Renal cortical epithelial cell (primary cell): ENCODE measurements around the gene TMEM121. TPM values are rescaled to one million over a fixed set of nuclear protein-coding genes. Genes with fewer than 3 reads are reported as not detected.
A peak's percentile ranks its signal among the peaks of the same experiment; 100 is the strongest.

Source experiments
- DNase-seq: peaks from one replicate; pipeline ENCODE4 v3.0.0-alpha.2; 2011; ENCODE audit warnings: low read depth
- total RNA-seq: library from RNA; depleted of rRNA; stranded (reverse); fragments of >200 nt; gene quantifications from 2 replicates; pipeline ENCODE4 v1.2.3, GENCODE V29; 2014

Gene TMEM121
- total RNA-seq, 1 donor from 2014 or later, result 8.4 TPM

- no peak for DNase-seq
Observed at GRCh38 chr14:105498430-105499255, 27.7 kb upstream of the TMEM121 start.

- no peak for DNase-seq
Observed at GRCh38 chr14:105499256-105500035, 26.9 kb upstream of the TMEM121 start.

GRCh38 chr14:105500036-105500725 is 26.2 kb upstream of the TMEM121 start:
- no peak for DNase-seq

GRCh38 chr14:105500726-105501101 is 25.7 kb upstream of the TMEM121 start:
- DNase-seq, result no peak

GRCh38 chr14:105501504-105502291 is 24.7 kb upstream of the TMEM121 start:
- DNase-seq, result no peak

- DNase-seq, result no peak
Observed at GRCh38 chr14:105502446-105503295, 23.7 kb upstream of the TMEM121 start.

GRCh38 chr14:105503296-105503640 is 23.1 kb upstream of the TMEM121 start:
- no peak for DNase-seq

- DNase-seq, result no peak
Observed at GRCh38 chr14:105503935-105504692, 22.3 kb upstream of the TMEM121 start.

GRCh38 chr14:105505101-105505500 is 21.3 kb upstream of the TMEM121 start:
- DNase-seq, result no peak

- no peak for DNase-seq
Observed at GRCh38 chr14:105507247-105507646, 19.1 kb upstream of the TMEM121 start.

GRCh38 chr14:105508069-105508468 is 18.3 kb upstream of the TMEM121 start:
- DNase-seq, result no peak

GRCh38 chr14:105508601-105509000 is 17.8 kb upstream of the TMEM121 start:
- no peak for DNase-seq

- no peak for DNase-seq
Observed at GRCh38 chr14:105517096-105517495, 9.3 kb upstream of the TMEM121 start.

- DNase-seq, result no peak
Observed at GRCh38 chr14:105519946-105520698, 6.3 kb upstream of the TMEM121 start.

GRCh38 chr14:105525326-105525725 is 1.1 kb upstream of the TMEM121 start:
- DNase-seq, result no peak

- DNase-seq, result no peak
Observed at GRCh38 chr14:105526776-105527380, 495 bp downstream of the TMEM121 start.

- no peak for DNase-seq
Observed at GRCh38 chr14:105527381-105527825, 1.0 kb downstream of the TMEM121 start.

GRCh38 chr14:105527826-105528585 is 1.6 kb downstream of the TMEM121 start:
- DNase-seq, result peak; percentile 9
